ENCODE data around the gene ABCB9.

Gene ABCB9

DNA sequence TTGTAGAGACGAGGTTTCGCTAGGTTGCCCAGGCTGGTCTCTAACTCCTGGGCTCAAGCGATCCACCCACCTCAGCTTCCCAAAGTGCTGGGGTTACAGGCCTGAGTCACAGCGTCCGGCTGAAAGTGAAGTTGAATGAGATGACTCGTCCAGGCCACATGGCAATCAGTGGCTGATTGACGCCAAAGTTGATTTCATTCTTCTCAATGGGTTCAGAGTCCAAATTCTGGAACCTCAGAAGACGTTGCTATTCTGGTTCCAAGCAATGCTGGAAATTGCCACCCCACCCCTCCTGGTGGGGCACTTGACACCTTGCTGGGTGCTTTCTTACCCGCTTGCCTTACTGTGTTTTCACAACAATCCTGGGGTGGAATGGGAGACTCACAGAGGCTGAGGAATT, 14.9 kb downstream of the ABCB9 start:
- Histone ChIP-seq H3K9ac (ENCODE audit: low read depth in 1 of 2, low read length in 2 of 2) (no peak overlapping the region), H3K27me3 (ENCODE audit: control insufficient read depth in 1 of 2, insufficient read depth in 2 of 2, low read length in 2 of 2) (no peaks in the 10 kb centered on the region), H3K36me3 (ENCODE audit: control insufficient read depth in 1 of 2, insufficient read depth in 2 of 2, low read length in 2 of 2) (no peaks in the 10 kb centered on the region), H3K9me3 (ENCODE audit: control insufficient read depth in 1 of 2, low read length in 2 of 2) (no peaks in the 10 kb centered on the region), H3K27ac (ENCODE audit: low read depth, low read length) (no peak overlapping the region), H3K4me1 (ENCODE audit: control insufficient read depth in 1 of 2, insufficient read depth in 2 of 2, low read length in 2 of 2) (peaks cover 27 to 29% of the 10 kb centered on the region in 2 donors), H3K4me3 (ENCODE audit: low read depth in 1 of 2, low read length in 2 of 2) (no peak overlapping the region)

DNA sequence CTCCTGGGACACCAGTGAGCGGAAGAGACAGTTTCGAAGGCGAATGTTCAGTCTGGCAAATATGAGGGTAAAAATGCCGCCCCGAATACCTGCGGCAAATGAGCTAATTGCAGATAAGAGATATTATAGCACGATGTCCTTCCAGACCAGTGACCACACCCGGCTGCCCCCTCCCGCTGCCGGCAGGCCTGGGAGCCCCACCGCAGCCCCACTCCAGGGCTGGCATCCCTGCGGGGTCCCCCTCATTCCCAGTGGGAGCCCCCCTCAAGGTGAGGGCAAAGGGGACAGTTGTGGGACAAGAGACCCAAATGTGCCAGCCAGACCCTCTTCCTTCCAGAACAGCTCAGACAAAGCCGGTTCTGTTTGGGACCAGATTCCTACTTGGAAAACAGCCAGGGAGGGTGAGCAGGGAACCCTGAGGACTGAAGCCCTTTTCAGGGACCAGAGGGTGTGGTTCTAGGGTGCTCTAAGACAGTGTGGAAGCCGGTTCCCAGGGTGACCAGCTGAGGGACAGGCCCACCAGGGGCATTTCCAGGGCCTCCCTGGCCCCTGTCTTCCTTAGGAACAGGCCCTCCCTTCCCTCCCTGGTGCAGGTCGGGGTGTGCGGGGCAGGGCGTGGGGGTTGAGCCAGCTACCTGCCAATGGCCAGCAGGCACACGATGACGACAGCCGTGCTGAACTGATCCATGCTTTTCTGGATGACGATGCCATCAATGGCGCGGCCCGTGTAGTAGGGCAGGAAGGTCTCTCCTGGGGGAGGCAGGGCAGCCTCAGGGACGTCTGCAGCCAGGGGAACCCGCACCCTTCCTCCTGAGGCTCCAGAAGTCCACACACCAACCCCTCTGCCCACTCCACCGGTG, 16.2 kb downstream of the ABCB9 start:
- peaks cover 30 to 31% of the 10 kb centered on the region in 2 donors for H3K4me1 ChIP-seq (ENCODE audit: control insufficient read depth in 1 of 2, insufficient read depth in 2 of 2, low read length in 2 of 2)
- H3K36me3 ChIP-seq (ENCODE audit: control insufficient read depth in 1 of 2, insufficient read depth in 2 of 2, low read length in 2 of 2): no peaks in the 10 kb centered on the region
- no peaks in the 10 kb centered on the region for H3K27me3 ChIP-seq (ENCODE audit: control insufficient read depth in 1 of 2, insufficient read depth in 2 of 2, low read length in 2 of 2)
- no peak overlapping the region for H3K4me3 ChIP-seq (ENCODE audit: low read depth in 1 of 2, low read length in 2 of 2)
- H3K27ac ChIP-seq (ENCODE audit: low read depth, low read length): no peak overlapping the region
- no peaks in the 10 kb centered on the region for H3K9me3 ChIP-seq (ENCODE audit: control insufficient read depth in 1 of 2, low read length in 2 of 2)
- H3K9ac ChIP-seq (ENCODE audit: low read depth in 1 of 2, low read length in 2 of 2): no peak overlapping the region

DNA sequence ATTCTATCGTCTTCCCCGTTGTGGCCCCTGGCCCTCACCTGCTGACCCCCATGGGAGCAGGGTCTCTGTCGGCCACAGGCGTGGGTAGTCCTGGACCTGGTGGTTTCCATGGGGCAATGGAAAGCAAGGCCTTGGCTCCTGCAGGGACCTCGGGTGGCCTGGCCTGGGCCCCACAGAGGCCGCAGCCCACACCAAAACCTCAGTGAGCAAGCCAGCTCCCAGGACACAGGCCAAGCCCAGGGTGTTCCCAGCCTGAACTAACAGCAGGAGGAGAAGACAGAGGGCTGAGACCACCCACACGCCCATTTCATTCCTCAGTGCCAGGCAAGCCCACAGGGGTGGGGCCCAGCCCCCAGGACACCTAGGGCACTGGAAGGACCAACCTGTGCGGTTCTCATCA, 16.9 kb downstream of the ABCB9 start:
- Histone ChIP-seq H3K9ac (ENCODE audit: low read depth in 1 of 2, low read length in 2 of 2) (no peak overlapping the region), H3K27me3 (ENCODE audit: control insufficient read depth in 1 of 2, insufficient read depth in 2 of 2, low read length in 2 of 2) (no peaks in the 10 kb centered on the region), H3K36me3 (ENCODE audit: control insufficient read depth in 1 of 2, insufficient read depth in 2 of 2, low read length in 2 of 2) (no peaks in the 10 kb centered on the region), H3K4me1 (ENCODE audit: control insufficient read depth in 1 of 2, insufficient read depth in 2 of 2, low read length in 2 of 2) (peaks cover 37% of the 10 kb centered on the region in 2 donors), H3K27ac (ENCODE audit: low read depth, low read length) (no peak overlapping the region), H3K9me3 (ENCODE audit: control insufficient read depth in 1 of 2, low read length in 2 of 2) (no peaks in the 10 kb centered on the region), H3K4me3 (ENCODE audit: low read depth in 1 of 2, low read length in 2 of 2) (no peak overlapping the region)

DNA sequence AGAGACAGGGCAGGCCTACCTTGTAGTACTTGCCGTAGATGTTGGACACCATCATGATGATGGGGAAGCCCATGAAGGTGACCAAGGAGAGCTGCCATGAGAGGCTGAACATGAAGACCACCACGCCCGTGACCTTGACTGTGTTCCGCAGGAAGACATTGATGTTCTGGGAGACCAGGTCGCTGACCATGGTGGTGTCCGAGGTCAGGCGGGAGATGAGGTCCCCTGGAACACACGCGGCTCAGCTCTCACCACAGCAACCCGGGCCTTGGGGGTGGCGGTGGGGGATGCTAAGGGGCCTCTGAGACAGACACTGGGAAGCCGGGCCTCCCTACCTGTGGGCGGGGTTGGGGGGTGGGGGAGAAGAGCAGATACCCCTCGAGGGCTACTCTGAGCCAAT, 17.7 kb downstream of the ABCB9 start:
- Histone ChIP-seq H3K4me3 (ENCODE audit: low read depth in 1 of 2, low read length in 2 of 2) (no peak overlapping the region), H3K4me1 (ENCODE audit: control insufficient read depth in 1 of 2, insufficient read depth in 2 of 2, low read length in 2 of 2) (peaks cover 41% of the 10 kb centered on the region in 2 donors), H3K9me3 (ENCODE audit: control insufficient read depth in 1 of 2, low read length in 2 of 2) (no peaks in the 10 kb centered on the region), H3K9ac (ENCODE audit: low read depth in 1 of 2, low read length in 2 of 2) (no peak overlapping the region), H3K27me3 (ENCODE audit: control insufficient read depth in 1 of 2, insufficient read depth in 2 of 2, low read length in 2 of 2) (no peaks in the 10 kb centered on the region), H3K36me3 (ENCODE audit: control insufficient read depth in 1 of 2, insufficient read depth in 2 of 2, low read length in 2 of 2) (no peaks in the 10 kb centered on the region), H3K27ac (ENCODE audit: low read depth, low read length) (no peak overlapping the region)

DNA sequence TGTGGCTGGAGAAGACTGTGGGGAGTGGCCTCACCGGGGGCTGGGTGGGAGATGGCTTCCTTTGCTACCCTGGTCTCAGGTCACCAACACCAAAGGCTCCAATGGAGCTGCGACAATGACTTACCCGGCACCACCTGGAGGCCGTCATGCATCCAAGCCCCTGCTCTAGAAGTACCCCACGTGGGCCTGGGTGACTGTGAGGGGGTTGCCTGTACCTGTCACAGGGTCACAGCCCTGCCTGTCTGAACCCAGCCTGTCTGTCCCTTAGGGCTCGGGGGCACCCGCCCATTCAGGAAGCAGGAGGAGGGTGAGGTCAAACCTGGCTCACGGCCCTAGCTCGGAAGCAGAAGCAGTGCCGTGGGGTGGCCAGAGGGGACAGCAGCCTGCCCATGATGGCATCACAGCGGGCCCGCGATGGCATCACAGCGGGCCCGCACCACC, 18.9 kb downstream of the ABCB9 start:
- Histone ChIP-seq H3K36me3 (ENCODE audit: control insufficient read depth in 1 of 2, insufficient read depth in 2 of 2, low read length in 2 of 2) (no peaks in the 10 kb centered on the region), H3K9me3 (ENCODE audit: control insufficient read depth in 1 of 2, low read length in 2 of 2) (no peaks in the 10 kb centered on the region), H3K4me3 (ENCODE audit: low read depth in 1 of 2, low read length in 2 of 2) (no peak overlapping the region), H3K4me1 (ENCODE audit: control insufficient read depth in 1 of 2, insufficient read depth in 2 of 2, low read length in 2 of 2) (peaks cover 42 to 44% of the 10 kb centered on the region in 2 donors), H3K27me3 (ENCODE audit: control insufficient read depth in 1 of 2, insufficient read depth in 2 of 2, low read length in 2 of 2) (no peaks in the 10 kb centered on the region), H3K27ac (ENCODE audit: low read depth, low read length) (peak overlapping the region; percentile 28), H3K9ac (ENCODE audit: low read depth in 1 of 2, low read length in 2 of 2) (no peak overlapping the region)

DNA sequence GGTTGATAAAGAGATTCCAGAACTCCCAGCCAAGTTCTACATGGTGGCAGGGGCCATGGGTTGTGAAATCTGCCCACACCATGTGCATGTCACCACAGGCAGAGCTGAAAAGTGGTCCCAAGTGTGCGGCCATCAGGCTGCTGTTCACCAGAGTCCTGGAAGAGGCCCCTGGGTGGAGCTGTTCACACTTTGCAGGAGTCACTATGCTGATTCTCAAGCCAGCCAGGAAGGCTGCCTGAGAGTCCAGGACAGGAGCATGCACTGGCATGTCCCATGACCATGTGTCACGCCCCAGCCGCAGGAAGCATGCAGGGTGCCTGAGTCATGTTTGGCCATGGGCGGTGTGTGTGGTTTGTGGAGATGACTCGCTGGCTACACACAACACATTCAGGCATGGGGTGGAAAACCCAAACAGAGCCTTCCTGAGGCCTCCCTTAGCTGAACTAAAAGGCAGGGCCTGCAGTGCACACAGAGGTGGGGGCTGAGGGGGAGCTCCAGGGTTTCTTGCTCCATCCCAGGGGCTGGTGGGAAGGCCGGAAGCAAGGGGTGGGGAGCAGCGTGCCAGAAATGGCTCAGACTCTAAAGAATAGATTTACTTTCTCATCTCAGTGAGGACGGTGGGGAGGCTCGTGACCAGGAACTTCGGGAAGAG, 19.4 kb downstream of the ABCB9 start:
- H3K4me1 ChIP-seq (ENCODE audit: control insufficient read depth in 1 of 2, insufficient read depth in 2 of 2, low read length in 2 of 2): peaks cover 38 to 40% of the 10 kb centered on the region in 2 donors
- no peak overlapping the region for H3K4me3 ChIP-seq (ENCODE audit: low read depth in 1 of 2, low read length in 2 of 2)
- H3K9me3 ChIP-seq (ENCODE audit: control insufficient read depth in 1 of 2, low read length in 2 of 2): no peaks in the 10 kb centered on the region
- no peaks in the 10 kb centered on the region for H3K36me3 ChIP-seq (ENCODE audit: control insufficient read depth in 1 of 2, insufficient read depth in 2 of 2, low read length in 2 of 2)
- no peaks in the 10 kb centered on the region for H3K27me3 ChIP-seq (ENCODE audit: control insufficient read depth in 1 of 2, insufficient read depth in 2 of 2, low read length in 2 of 2)
- no peak overlapping the region for H3K9ac ChIP-seq (ENCODE audit: low read depth in 1 of 2, low read length in 2 of 2)
- H3K27ac ChIP-seq (ENCODE audit: low read depth, low read length): no peak overlapping the region

DNA sequence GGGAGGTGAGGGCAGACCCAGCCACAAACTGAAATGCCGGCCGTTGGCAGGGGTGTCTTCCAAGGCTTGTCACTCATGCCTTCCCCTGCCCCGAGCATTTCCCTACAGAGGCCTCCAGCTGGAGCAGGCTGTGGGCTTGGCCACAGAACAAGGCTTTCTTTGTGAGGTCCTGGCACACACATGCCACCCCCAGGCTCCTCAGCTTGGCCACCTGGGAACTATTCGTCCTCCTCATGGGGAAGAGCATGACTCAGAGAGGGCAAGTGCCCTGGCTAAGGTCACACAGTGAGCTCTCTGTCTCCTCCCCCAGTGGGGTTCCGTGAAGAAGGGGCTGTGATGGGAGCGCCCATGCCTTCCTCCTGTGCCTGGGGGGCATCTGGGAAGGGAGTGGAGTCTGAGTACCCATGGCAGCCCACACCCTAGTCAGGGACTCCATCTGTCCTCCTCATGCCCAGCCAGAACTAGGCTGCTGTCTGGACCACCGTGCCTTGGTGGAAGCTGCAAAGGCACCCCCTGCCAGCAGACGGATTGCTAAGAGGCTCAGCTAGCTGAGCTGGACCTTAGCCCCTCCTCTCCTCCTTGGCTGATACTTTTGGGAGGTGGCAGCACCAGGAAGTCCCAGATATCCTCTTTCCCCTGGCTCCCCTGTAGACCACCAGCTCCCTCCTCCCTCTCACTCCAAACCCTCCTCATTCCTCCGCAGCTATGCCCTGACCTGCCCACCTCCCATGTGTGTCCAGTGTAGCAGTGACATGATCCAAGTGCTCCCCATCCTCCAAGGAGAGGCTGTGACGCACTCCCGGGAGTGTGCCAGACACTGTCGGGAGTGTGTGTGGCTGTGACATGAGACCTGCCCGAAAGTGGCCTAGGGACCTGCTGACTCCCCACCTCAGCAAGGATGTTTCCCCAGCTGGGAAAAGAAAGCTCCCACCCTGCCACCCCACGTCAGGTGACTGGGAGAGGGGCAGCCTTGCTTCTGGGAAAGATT, 21.4 kb downstream of the ABCB9 start:
- Histone ChIP-seq H3K27ac (ENCODE audit: low read depth, low read length) (no peak overlapping the region), H3K27me3 (ENCODE audit: control insufficient read depth in 1 of 2, insufficient read depth in 2 of 2, low read length in 2 of 2) (no peaks in the 10 kb centered on the region), H3K9ac (ENCODE audit: low read depth in 1 of 2, low read length in 2 of 2) (no peak overlapping the region), H3K36me3 (ENCODE audit: control insufficient read depth in 1 of 2, insufficient read depth in 2 of 2, low read length in 2 of 2) (no peaks in the 10 kb centered on the region), H3K9me3 (ENCODE audit: control insufficient read depth in 1 of 2, low read length in 2 of 2) (no peaks in the 10 kb centered on the region), H3K4me3 (ENCODE audit: low read depth in 1 of 2, low read length in 2 of 2) (no peak overlapping the region), H3K4me1 (ENCODE audit: control insufficient read depth in 1 of 2, insufficient read depth in 2 of 2, low read length in 2 of 2) (peaks cover 34 to 37% of the 10 kb centered on the region in 2 donors)

DNA sequence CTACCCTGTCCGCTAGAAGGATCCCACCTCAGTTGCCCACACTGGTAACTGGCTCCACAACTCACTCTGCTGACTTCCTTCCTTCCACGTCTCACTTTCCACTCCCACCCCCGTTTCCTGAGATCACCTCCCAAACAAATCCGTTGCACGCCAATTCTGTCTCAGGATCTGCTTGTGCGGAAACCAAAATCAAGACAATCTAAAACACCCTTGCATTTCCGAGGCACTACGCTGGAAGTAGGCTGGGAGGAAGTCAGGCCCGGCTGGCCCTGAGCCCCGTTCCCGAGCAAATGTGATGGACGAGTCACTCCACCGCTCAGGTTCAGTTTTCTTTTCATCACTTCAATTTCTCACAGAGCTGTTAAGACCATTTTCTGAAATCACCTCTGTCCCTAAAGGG, 23.1 kb downstream of the ABCB9 start:
- Histone ChIP-seq H3K27ac (ENCODE audit: low read depth, low read length) (no peak overlapping the region), H3K27me3 (ENCODE audit: control insufficient read depth in 1 of 2, insufficient read depth in 2 of 2, low read length in 2 of 2) (no peaks in the 10 kb centered on the region), H3K9me3 (ENCODE audit: control insufficient read depth in 1 of 2, low read length in 2 of 2) (no peaks in the 10 kb centered on the region), H3K9ac (ENCODE audit: low read depth in 1 of 2, low read length in 2 of 2) (no peak overlapping the region), H3K36me3 (ENCODE audit: control insufficient read depth in 1 of 2, insufficient read depth in 2 of 2, low read length in 2 of 2) (no peaks in the 10 kb centered on the region), H3K4me3 (ENCODE audit: low read depth in 1 of 2, low read length in 2 of 2) (no peak overlapping the region), H3K4me1 (ENCODE audit: control insufficient read depth in 1 of 2, insufficient read depth in 2 of 2, low read length in 2 of 2) (peaks cover 34 to 37% of the 10 kb centered on the region in 2 donors)

DNA sequence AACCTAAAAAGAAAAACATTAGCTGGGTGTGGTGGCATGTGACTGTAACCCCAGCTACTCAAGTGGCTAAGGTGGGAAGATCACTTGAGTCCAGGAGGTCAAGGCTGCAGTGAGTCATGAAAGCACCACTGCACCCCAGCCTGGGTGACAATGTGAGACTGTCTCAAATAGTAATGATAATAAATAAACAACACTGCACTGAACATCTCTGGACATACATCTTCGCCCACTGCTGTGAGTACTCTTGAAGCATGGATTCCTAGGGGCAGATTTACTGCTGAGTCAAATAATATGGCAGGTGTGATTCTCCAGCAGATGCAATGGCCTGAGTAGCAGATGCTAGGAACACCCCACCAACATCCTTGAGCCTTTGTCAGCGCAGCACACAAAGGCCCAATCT, 23.6 kb downstream of the ABCB9 start:
- no peak overlapping the region for H3K4me3 ChIP-seq (ENCODE audit: low read depth in 1 of 2, low read length in 2 of 2)
- no peak overlapping the region for H3K9ac ChIP-seq (ENCODE audit: low read depth in 1 of 2, low read length in 2 of 2)
- H3K27ac ChIP-seq (ENCODE audit: low read depth, low read length): no peak overlapping the region
- H3K9me3 ChIP-seq (ENCODE audit: control insufficient read depth in 1 of 2, low read length in 2 of 2): no peaks in the 10 kb centered on the region
- H3K4me1 ChIP-seq (ENCODE audit: control insufficient read depth in 1 of 2, insufficient read depth in 2 of 2, low read length in 2 of 2): peaks cover 33 to 36% of the 10 kb centered on the region in 2 donors
- H3K27me3 ChIP-seq (ENCODE audit: control insufficient read depth in 1 of 2, insufficient read depth in 2 of 2, low read length in 2 of 2): no peaks in the 10 kb centered on the region
- no peaks in the 10 kb centered on the region for H3K36me3 ChIP-seq (ENCODE audit: control insufficient read depth in 1 of 2, insufficient read depth in 2 of 2, low read length in 2 of 2)

Data from duodenal mucosa (tissue), 2 donors.